ENCODE results near the gene PCSK1.

- TF ChIP-seq CTCF (conservative IDR thresholded peaks at IDR 0.05) (no peak), EZH2 (IDR thresholded peaks at IDR 0.05; ENCODE audit: low read depth) (no peak)
Measured at GRCh38 chr5:96391921-96392320, 41.1 kb downstream of the PCSK1 start.

All from PC-9 (cell line).